H9 (cell line): ENCODE data around the gene DCHS2. TPM values are rescaled to one million over a fixed set of nuclear protein-coding genes. Genes with fewer than 3 reads are reported as not detected.

Experiments
- DNase-seq: peaks from one replicate; pipeline ENCODE4 v3.0.0-alpha.2; 2017
- H2AFZ ChIP-seq: one replicate; pipeline ENCODE4 v1.6.1; 2013; ENCODE audit warnings: mild to moderate bottlenecking, low read length, control low read depth, moderate library complexity
- H2AK5ac ChIP-seq: 2 replicates; pipeline ENCODE4 v1.6.1; 2013; ENCODE audit warnings: low read length, control low read depth, mixed read lengths; ENCODE audit not compliant: insufficient read length
- H2BK120ac ChIP-seq: one replicate; pipeline ENCODE4 v1.6.1; 2013; ENCODE audit warnings: low read depth, mild to moderate bottlenecking, low read length, control low read depth, inconsistent platforms; ENCODE audit not compliant: poor library complexity, severe bottlenecking
- H2BK12ac ChIP-seq: 2 replicates; pipeline ENCODE4 v1.6.1; 2013; ENCODE audit warnings: low read length, control low read depth, mixed read lengths, low read depth; ENCODE audit not compliant: insufficient read length
- H2BK15ac ChIP-seq: 2 replicates; pipeline ENCODE4 v1.6.1; 2013; ENCODE audit warnings: low read depth, low read length, control low read depth
- H2BK20ac ChIP-seq: one replicate; pipeline ENCODE4 v1.6.1; 2013; ENCODE audit warnings: low read depth, mild to moderate bottlenecking, low read length, control low read depth, inconsistent platforms; ENCODE audit not compliant: poor library complexity, severe bottlenecking
- H2BK5ac ChIP-seq: 2 replicates; pipeline ENCODE4 v1.6.1; 2013; ENCODE audit warnings: low read length, control low read depth, mixed read lengths; ENCODE audit not compliant: insufficient read length
- H3K14ac ChIP-seq: 2 replicates; pipeline ENCODE4 v1.6.1; 2013; ENCODE audit warnings: low read length, control low read depth; ENCODE audit not compliant: insufficient read depth
- H3K18ac ChIP-seq: 2 replicates; pipeline ENCODE4 v1.6.1; 2013; ENCODE audit warnings: low read depth, mild to moderate bottlenecking, mixed read lengths, low read length, control low read depth; ENCODE audit not compliant: insufficient read length
- H3K23ac ChIP-seq: 2 replicates; pipeline ENCODE4 v1.6.1; 2013; ENCODE audit warnings: low read length, control low read depth, mixed read lengths, low read depth; ENCODE audit not compliant: insufficient read length
- H3K23me2 ChIP-seq: 2 replicates; pipeline ENCODE4 v1.6.1; 2013; ENCODE audit warnings: low read depth, mild to moderate bottlenecking, mixed read lengths, low read length, control low read depth; ENCODE audit not compliant: insufficient read length, poor library complexity, severe bottlenecking
- H3K27ac ChIP-seq: 2 replicates; pipeline ENCODE4 v1.5.1; 2013; ENCODE audit warnings: low read length, control low read depth, mixed read lengths, low read depth; ENCODE audit not compliant: insufficient read length
- H3K27me3 ChIP-seq: 2 replicates; pipeline ENCODE4 v1.6.1; 2013; ENCODE audit warnings: low read length, control low read depth, inconsistent platforms; ENCODE audit not compliant: insufficient read depth
- H3K4ac ChIP-seq: 2 replicates; pipeline ENCODE4 v1.6.1; 2013; ENCODE audit warnings: low read depth, mild to moderate bottlenecking, control low read depth, inconsistent platforms, low read length, moderate library complexity
- H3K4me1 ChIP-seq: 2 replicates; pipeline ENCODE4 v1.6.1; 2013; ENCODE audit warnings: low read length, control low read depth, inconsistent platforms; ENCODE audit not compliant: insufficient read depth
- H3K4me2 ChIP-seq: 2 replicates; pipeline ENCODE4 v1.6.1; 2013; ENCODE audit warnings: low read length, control low read depth, mixed read lengths; ENCODE audit not compliant: insufficient read length, insufficient read depth
- H3K56ac ChIP-seq: 2 replicates; pipeline ENCODE4 v1.6.1; 2013; ENCODE audit warnings: low read depth, mild to moderate bottlenecking, mixed read lengths, low read length, control low read depth; ENCODE audit not compliant: insufficient read length
- H3K79me1 ChIP-seq: 2 replicates; pipeline ENCODE4 v1.6.1; 2013; ENCODE audit warnings: low read depth, mild to moderate bottlenecking, moderate library complexity, low read length, control low read depth, inconsistent platforms; ENCODE audit not compliant: insufficient read depth, poor library complexity, severe bottlenecking
- H3K79me2 ChIP-seq: 2 replicates; pipeline ENCODE4 v1.6.1; 2013; ENCODE audit warnings: low read length, control low read depth, inconsistent platforms; ENCODE audit not compliant: insufficient read depth
- H3K9ac ChIP-seq: 2 replicates; pipeline ENCODE4 v1.6.1; 2013; ENCODE audit warnings: low read length, control low read depth, mixed read lengths; ENCODE audit not compliant: insufficient read length; ENCODE audit errors: extremely low read depth
- H3K9me3 ChIP-seq: one replicate; pipeline ENCODE4 v1.6.1; 2013; ENCODE audit warnings: low read depth, low read length, inconsistent platforms; ENCODE audit not compliant: control insufficient read depth
- H3T11ph ChIP-seq: one replicate; pipeline ENCODE4 v1.6.1; 2013; ENCODE audit warnings: mild to moderate bottlenecking, low read length, control low read depth, inconsistent platforms
- H4K20me1 ChIP-seq: one replicate; pipeline ENCODE4 v1.6.1; 2013; ENCODE audit not compliant: control insufficient read depth, insufficient read length, insufficient read depth
- H4K5ac ChIP-seq: 2 replicates; pipeline ENCODE4 v1.6.1; 2013; ENCODE audit warnings: low read depth, mild to moderate bottlenecking, mixed read lengths, low read length, control low read depth; ENCODE audit not compliant: insufficient read length
- H4K8ac ChIP-seq: replicated peaks from 2 replicates; pipeline ENCODE4 v1.6.1; 2013; ENCODE audit warnings: low read length, control low read depth, mixed read lengths, low read depth; ENCODE audit not compliant: insufficient read length
- H4K91ac ChIP-seq: 2 replicates; pipeline ENCODE4 v1.6.1; 2013; ENCODE audit warnings: low read depth, mild to moderate bottlenecking, moderate library complexity, mixed read lengths, low read length, control low read depth; ENCODE audit not compliant: insufficient read length
- H3K27ac Mint-ChIP-seq, 3 experiments: 2 replicates in 2 of 3; 3 replicates in 1 of 3; pipeline ENCODE4 v1.8.0; 2020 to 2021; ENCODE audit warnings: mixed read lengths in 3 of 3, mild to moderate bottlenecking in 1 of 3, moderate library complexity in 1 of 3
- H3K27me3 Mint-ChIP-seq: 2 replicates; pipeline ENCODE4 v1.8.0; 2021; ENCODE audit warnings: low read depth, mild to moderate bottlenecking, moderate library complexity, mixed read lengths
- H3K36me3 Mint-ChIP-seq, 3 experiments: 2 replicates in 2 of 3; 3 replicates in 1 of 3; pipeline ENCODE4 v1.8.0; 2020 to 2021; ENCODE audit warnings: low read depth in 3 of 3, mixed read lengths in 3 of 3; ENCODE audit not compliant: insufficient read depth in 1 of 3
- H3K4me1 Mint-ChIP-seq, 2 experiments: 2 replicates each; pipeline ENCODE4 v1.8.0; 2020; ENCODE audit warnings: mixed read lengths in 2 of 2
- H3K4me3 Mint-ChIP-seq, 2 experiments: 2 replicates in 1 of 2; 3 replicates in 1 of 2; pipeline ENCODE4 v1.8.0; 2020 to 2021; ENCODE audit warnings: mild to moderate bottlenecking in 2 of 2, mixed read lengths in 2 of 2, moderate library complexity in 1 of 2
- H3K9me3 Mint-ChIP-seq, 2 experiments: 2 replicates in 1 of 2; 3 replicates in 1 of 2; pipeline ENCODE4 v1.8.0; 2020; ENCODE audit warnings: mild to moderate bottlenecking in 2 of 2, mixed read lengths in 2 of 2, moderate library complexity in 1 of 2
- CTCF ChIP-seq: fragments of 200-600 bp; sonication (generic); conservative IDR thresholded peaks from 3 replicates; pipeline ENCODE4 v1.8.0; 2021; ENCODE audit warnings: antibody characterized with exemption, mild to moderate bottlenecking
- WGBS: extraction: QIAGEN DNeasy Blood & Tissue Kit; methylation state at CpG from one replicate; pipeline ENCODE4 v1.1.7; 2013; ENCODE audit warnings: missing lambda C conversion rate, low lambda C conversion rate, mixed read lengths; ENCODE audit not compliant: insufficient read length; ENCODE audit errors: extremely low coverage; 5-methylcytosine and 5-hydroxymethylcytosine counted together
- total RNA-seq: library from RNA; stranded (reverse); gene quantifications from 2 replicates; pipeline ENCODE4 v1.2.1, GENCODE V29; 2021

DCHS2 gene
- total RNA-seq, 1 experiment from 2014 or later = 0.57 TPM

- no peak overlapping the region for H3K56ac ChIP-seq
- no peaks in the 10 kb centered on the region for H4K20me1 ChIP-seq
- H3T11ph ChIP-seq = no peak overlapping the region
- H2BK5ac ChIP-seq = no peak overlapping the region
- H2BK15ac ChIP-seq = no peak overlapping the region
- H2AK5ac ChIP-seq = no peak overlapping the region
- peaks cover 3% of the 10 kb centered on the region for H3K27me3 Mint-ChIP-seq
- no peak overlapping the region for H2BK12ac ChIP-seq
- no peak overlapping the region for H4K8ac ChIP-seq
- no peak overlapping the region for H3K27ac ChIP-seq
- no peaks in the 10 kb centered on the region for H3K27me3 ChIP-seq
- no peak overlapping the region for H4K5ac ChIP-seq
- no peak overlapping the region for H3K23ac ChIP-seq
- no CpG with 5 or more reads among the region's 6 CpGs for WGBS
- no peaks in the 10 kb centered on the region for H3K36me3 Mint-ChIP-seq
- peaks cover 0 to 3% of the 10 kb centered on the region in 2 experiments; a peak in 1 of 4 replicates for H3K4me1 Mint-ChIP-seq
- no peaks in the 10 kb centered on the region for H3K4me1 ChIP-seq
- H3K27ac Mint-ChIP-seq = no peak overlapping the region
- H2BK20ac ChIP-seq = no peak overlapping the region
- no peak overlapping the region for H3K4me2 ChIP-seq
- H3K23me2 ChIP-seq = no peaks in the 10 kb centered on the region
- no peak overlapping the region for H3K4ac ChIP-seq
- H3K9me3 Mint-ChIP-seq = no peaks in the 10 kb centered on the region
- H3K14ac ChIP-seq = no peak overlapping the region
- H3K9ac ChIP-seq = no peak overlapping the region
- no peak for DNase-seq
- H4K91ac ChIP-seq = no peak overlapping the region
- TF ChIP-seq CTCF = no peak
- H3K9me3 ChIP-seq = no peaks in the 10 kb centered on the region
- H3K18ac ChIP-seq = no peak overlapping the region
- H3K79me2 ChIP-seq = no peaks in the 10 kb centered on the region
- H2AFZ ChIP-seq = no peak overlapping the region
- no peak overlapping the region for H2BK120ac ChIP-seq
- no peaks in the 10 kb centered on the region for H3K79me1 ChIP-seq
- no peak overlapping the region for H3K4me3 Mint-ChIP-seq
Measured at GRCh38 chr4:154502111-154502510, 10.5 kb upstream of the DCHS2 start.
